HG03139 (cell line): ENCODE data around the gene PHRF1.
"Not testable (repeated sequence)": the region's sequence is repeated elsewhere in the genome, so short reads cannot be mapped to it uniquely, and the experiment has no call there.

Experiments
- ATAC-seq: cut with Tn5 transposase; IDR thresholded peaks from one replicate; pipeline ENCODE4 v1.9.1; 2021; ENCODE audit not compliant: unreplicated experiment

Gene PHRF1

DNA sequence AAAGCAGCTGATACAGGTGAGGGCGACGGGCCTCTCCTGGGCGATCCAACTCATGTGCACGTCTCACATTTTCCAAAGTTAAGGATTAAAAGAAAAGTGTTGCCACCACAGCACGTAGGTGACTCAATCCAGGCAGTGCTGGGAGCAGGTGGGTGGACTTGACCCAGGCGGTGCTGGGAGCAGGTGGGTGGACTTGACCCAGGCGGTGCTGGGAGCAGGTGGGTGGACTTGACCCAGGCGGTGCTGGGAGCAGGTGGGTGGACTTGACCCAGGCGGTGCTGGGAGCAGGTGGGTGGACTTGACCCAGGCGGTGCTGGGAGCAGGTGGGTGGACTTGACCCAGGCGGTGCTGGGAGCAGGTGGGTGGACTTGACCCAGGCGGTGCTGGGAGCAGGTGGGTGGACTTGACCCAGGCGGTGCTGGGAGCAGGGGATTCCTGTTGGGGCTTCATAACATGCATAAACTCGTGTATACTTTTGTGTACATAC is 71.4 kb downstream of the PHRF1 start:
- ATAC-seq, result not testable (repeated sequence)

- no peak for ATAC-seq
These were observed 74.2 kb downstream of the PHRF1 start for GRCh38 chr11:650482-650881.

- not testable (repeated sequence) for ATAC-seq
These were observed 76.9 kb downstream of the PHRF1 start for GRCh38 chr11:653136-653535.

DNA sequence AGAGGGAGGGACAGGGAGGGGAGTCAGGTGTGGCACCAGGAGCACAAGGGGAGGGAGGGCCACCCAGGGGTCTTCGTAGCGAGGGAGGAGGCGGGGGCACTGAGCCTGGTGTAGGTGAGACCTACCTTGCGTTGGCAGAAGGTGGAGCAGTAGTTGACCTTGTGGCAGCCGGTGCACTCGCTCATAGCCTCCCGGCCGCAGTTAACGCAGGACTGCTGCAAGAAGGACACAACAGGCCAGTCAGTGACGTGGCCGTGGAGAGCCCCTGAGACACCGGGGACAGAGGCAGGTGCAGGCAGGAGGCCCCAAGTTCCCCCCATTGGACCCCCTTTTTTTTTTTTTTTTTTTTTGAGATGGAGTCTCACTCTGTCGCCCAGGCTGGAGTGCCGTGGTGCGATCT is 77.6 kb downstream of the PHRF1 start:
- ATAC-seq, result no peak

DNA sequence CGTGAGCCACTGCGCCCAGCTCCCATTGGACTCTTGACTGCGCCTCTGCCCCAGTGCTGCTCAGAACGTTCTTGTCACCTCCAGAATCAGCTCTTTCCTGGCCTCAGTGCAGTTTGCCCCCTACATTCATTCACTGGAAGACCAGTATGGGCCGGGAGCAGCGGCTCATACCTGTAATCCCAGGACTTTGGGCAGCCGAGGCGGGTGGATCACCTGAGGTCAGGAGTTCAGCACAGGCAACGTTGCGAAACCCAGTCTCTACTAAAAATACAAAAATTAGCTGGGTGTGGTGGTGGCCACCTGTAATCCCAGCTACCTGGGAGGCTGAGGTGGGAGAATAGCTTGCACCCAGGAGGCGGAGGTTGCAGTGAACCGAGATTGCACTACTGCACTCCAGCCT is 78.2 kb downstream of the PHRF1 start:
- ATAC-seq, result not testable (repeated sequence)

DNA sequence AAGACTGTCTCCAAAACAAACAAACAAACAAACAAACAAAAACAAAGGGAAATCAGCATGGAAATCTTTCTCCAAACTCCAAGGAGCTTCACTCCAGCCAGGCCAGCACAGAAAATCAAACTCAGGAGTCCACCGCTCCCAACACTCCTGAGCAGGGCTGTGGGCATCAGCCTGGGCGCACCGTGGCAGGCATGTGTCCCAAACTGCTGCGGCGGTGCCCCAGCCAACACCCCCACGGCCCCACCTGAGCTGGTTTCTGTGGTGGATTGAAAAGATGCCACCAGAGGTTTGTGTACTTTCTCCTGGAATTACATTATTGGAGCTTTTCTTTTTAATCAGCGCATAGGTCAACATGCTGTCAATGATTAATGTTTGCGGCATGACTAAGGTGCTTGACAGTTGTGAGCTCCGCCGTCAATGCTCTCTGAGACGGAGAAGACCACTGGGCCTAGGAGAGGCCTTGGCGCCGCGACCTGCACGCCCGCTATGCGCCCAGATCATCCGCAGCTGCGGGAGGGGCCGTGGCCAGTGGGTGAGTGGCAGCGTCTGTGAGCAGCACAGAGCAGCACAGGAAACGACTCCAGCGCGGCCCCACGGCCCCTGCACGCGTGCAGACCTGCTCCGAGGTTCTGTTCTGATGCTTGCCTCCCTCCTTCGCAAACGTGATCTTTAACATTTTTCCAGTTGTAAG is 78.9 kb downstream of the PHRF1 start:
- no peak for ATAC-seq

DNA sequence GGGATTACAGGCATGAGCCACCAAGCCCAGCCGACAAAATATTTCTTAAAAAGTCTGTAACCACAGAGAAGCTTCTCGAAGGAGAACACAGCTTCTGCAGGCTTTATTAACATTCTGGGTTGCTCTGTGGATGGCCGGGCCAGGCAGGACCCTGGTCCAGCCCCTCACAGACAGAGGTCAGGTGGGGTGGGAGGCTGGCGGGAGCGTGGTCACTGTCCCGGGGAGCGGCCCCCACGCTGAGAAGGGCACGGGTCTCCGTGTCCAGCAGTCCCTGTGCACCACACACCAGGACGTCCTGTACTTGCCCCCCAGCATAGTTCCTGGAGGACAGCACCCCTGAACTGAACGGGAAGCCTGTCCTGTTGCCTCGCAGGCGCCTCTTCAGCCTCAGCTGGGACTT is 80.2 kb downstream of the PHRF1 start:
- no peak for ATAC-seq

GRCh38 chr11:656866-657265 is 80.6 kb downstream of the PHRF1 start:
- ATAC-seq, result no peak

GRCh38 chr11:657691-658126 is 81.4 kb downstream of the PHRF1 start:
- ATAC-seq, result no peak

GRCh38 chr11:659532-660085 is 83.3 kb downstream of the PHRF1 start:
- ATAC-seq, result no peak

DNA sequence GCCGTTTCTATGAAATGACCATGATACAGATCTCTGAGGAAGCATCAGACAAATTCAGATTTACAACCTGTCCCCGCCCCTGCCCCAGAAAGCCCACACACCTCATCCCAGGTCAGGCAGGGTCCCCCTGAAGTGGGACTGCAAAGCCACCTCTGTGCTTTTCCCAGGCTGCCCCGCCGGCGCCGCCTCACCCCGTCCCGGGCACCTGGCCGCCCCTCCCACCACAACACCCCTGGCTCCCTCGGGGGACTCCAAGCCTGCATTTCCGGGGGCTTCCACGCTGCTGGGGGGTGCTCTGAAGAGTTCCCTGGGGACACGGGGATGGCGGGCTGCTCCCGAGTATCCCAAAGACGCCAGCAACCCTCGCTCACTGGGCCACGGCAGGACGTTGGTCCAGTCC is 84.0 kb downstream of the PHRF1 start:
- no peak for ATAC-seq

- no peak for ATAC-seq
These were observed 84.6 kb downstream of the PHRF1 start for GRCh38 chr11:660681-661444.
